Measurements from ENCODE around the gene FNDC3B. TPM values are rescaled to one million over a fixed set of nuclear protein-coding genes. Genes with fewer than 3 reads are reported as not detected.

FNDC3B gene
- total and polyA plus RNA-seq, 12 donors, result 9.7 to 118 (median 85.0) TPM

DNA sequence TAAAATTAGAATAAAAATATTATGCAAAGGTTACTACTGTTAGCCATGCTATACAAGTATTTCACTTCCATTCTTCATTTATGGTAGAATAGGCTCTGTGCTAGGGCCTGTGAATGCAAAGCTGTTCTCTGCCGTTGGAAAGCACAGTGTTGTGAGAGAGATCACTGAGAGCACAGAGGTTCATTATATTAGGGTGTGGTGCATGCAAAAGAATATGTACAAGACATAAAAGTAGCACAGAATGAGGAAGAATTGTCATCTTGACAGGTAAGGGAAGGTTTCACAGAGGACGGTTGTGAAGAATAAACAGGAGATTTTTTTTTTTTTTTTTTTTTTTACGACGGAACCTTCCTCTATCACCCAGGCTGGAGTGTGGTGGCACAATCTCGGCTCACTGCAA, 25.2 kb upstream of the FNDC3B start:
- intact Hi-C loops (cut with DNase I), result no loop called here
- DNase-seq (no peak), ATAC-seq (peak in 2 of 8 donors; percentile 37 to 49)
- no peak overlapping the region for H3K4me3 ChIP-seq
- 69 to 87% methylated on average over 3 to 5 of the region's 5 CpGs for WGBS, 2 donors
- peaks cover 0 to 4% (median 0%) of the 10 kb centered on the region in 9 donors for H3K4me1 ChIP-seq
- H3K27me3 ChIP-seq, result no peaks in the 10 kb centered on the region
- no peaks in the 10 kb centered on the region for H3K36me3 ChIP-seq
- peaks cover 0 to 11% (median 0%) of the 10 kb centered on the region in 11 donors for H3K9me3 ChIP-seq
- no peak for TF ChIP-seq CTCF (IDR thresholded peaks at IDR 0.05)
- H3K27ac ChIP-seq, result peak overlapping the region in 6 of 10 donors; percentile 36 to 67 (median 62)

GRCh38 chr3:172018364-172018763, 21.0 kb upstream of the FNDC3B start:
- TF ChIP-seq CTCF (IDR thresholded peaks at IDR 0.05), result no peak
- H3K4me3 ChIP-seq, result no peak overlapping the region
- DNase-seq, result no peak

GRCh38 chr3:172020763-172021162, 18.6 kb upstream of the FNDC3B start:
- Histone ChIP-seq H3K27me3 (no peaks in the 10 kb centered on the region), H3K9me3 (peaks cover 0 to 11% (median 0%) of the 10 kb centered on the region in 11 donors), H3K36me3 (no peaks in the 10 kb centered on the region), H3K4me3 (no peak overlapping the region), H3K4me1 (no peaks in the 10 kb centered on the region), H3K27ac (no peak overlapping the region)
- intact Hi-C loops (cut with DNase I), result loop anchor here in 1 of 10 donors (10.0 kb wide), 1 partner anchor 196 kb away; no protein-coding TSS in a partner anchor
- WGBS, 2 donors, result 94 to 95% methylated on average over 2 of the region's 2 CpGs
- no peak for TF ChIP-seq CTCF (IDR thresholded peaks at IDR 0.05)
- DNase-seq (no peak), ATAC-seq (no peak)

More at GRCh38 chr3:172018364-172018763, 21.0 kb upstream of the FNDC3B start:
- H3K9me3 ChIP-seq, result peaks cover 0 to 11% (median 0%) of the 10 kb centered on the region in 11 donors
- H3K27me3 ChIP-seq, result no peaks in the 10 kb centered on the region
- no peaks in the 10 kb centered on the region for H3K36me3 ChIP-seq
- no peak overlapping the region for H3K27ac ChIP-seq
- H3K4me1 ChIP-seq, result peaks cover 0 to 4% (median 0%) of the 10 kb centered on the region in 9 donors
- intact Hi-C loops (cut with DNase I), result no loop called here
- ATAC-seq, result no peak

GRCh38 chr3:172021164-172021563, 18.2 kb upstream of the FNDC3B start:
- no peak for DNase-seq
- intact Hi-C loops (cut with DNase I), result loop anchor here in 1 of 10 donors (10.0 kb wide), 1 partner anchor 196 kb away; no protein-coding TSS in a partner anchor
- Histone ChIP-seq H3K27ac (no peak overlapping the region), H3K27me3 (no peaks in the 10 kb centered on the region), H3K9me3 (peaks cover 0 to 11% (median 0%) of the 10 kb centered on the region in 11 donors), H3K4me3 (no peak overlapping the region), H3K36me3 (no peaks in the 10 kb centered on the region), H3K4me1 (no peaks in the 10 kb centered on the region)
- peak in 3 of 8 donors; percentile 51 to 68 (median 55) for ATAC-seq
- TF ChIP-seq CTCF (IDR thresholded peaks at IDR 0.05), result no peak
- WGBS, 2 donors, result 42 to 52% methylated on average over 1 of the region's 1 CpG

Data from heart right ventricle (tissue), 16 donors.